Lung microvascular endothelial cell (primary cell): ENCODE results near the gene STPG4. TPM values are rescaled to one million over a fixed set of nuclear protein-coding genes. Genes with fewer than 3 reads are reported as not detected.

Experiments
- DNase-seq, 2 donors: peaks; one replicate each; pipeline versions ENCODE4 v3.0.0 to v3.0.0-alpha.2; 2010; ENCODE audit warnings: low read depth in 2 of 2
- total RNA-seq: library from RNA; depleted of rRNA; stranded (reverse); fragments of >200 nt; gene quantifications from 2 replicates; pipeline ENCODE4 v1.2.1, GENCODE V29; 2014

Gene STPG4
- total RNA-seq, 1 donor from 2014 or later: 0.20 TPM

GRCh38 chr2:47091118-47091517 lies 64.0 kb downstream of the STPG4 start:
- DNase-seq: no peak

DNA sequence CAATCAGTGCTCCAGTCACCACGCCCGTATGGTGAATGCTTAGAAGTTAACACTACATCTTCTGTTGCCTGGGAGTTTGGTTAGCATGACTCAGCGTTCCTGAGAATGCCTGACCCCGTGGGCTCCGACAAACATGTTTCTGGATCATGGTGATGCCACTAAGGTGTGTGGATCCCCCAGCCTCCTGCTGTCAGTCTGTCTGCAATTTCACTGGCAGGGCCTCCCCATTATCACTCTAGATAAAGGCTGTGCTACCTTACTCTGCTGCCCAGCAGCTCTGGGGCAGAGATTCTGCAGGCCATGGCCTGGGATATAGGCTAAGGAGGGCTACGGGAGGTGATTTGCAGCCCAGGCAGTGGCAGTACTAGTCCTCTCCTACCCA lies 66.0 kb downstream of the STPG4 start:
- DNase-seq: peak; percentile 68 to 72

DNA sequence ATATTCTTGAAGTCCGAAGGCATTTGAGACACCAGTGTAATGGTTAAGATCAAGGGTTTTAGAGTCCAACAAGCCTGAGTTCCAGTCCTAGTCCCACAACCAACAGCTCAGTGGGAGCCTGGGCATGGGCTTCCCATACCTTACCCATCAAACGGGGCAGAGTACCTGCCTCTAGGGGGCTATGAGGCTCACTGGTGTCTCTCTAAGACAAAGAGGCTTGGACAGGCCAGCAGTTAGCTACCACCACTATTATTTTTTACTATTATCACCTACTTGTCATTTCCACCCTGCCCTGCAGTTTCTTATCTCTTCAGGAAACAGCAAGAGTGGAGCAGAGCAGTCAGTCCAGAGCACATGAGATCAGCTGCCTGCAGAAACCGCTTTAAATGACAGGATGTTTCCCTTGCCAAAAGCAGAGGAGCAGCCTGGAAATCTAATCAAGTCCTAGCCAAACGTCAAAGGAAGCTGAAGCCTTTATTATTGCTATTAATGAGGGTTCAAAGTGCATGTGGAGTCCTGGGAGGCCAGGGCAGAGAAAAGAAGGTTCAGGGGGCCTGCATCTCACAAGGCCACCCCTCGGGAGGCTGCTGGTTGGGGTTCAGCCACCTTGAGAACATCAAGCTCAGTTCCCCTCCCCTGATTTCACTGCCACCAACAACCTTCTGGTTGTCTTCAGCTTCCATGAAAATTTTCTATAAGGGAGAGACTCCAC lies 66.6 kb downstream of the STPG4 start:
- DNase-seq: peak; percentile 92 to 97

GRCh38 chr2:47087051-47087450 lies 68.1 kb downstream of the STPG4 start:
- DNase-seq: no peak

GRCh38 chr2:47086571-47086970 lies 68.5 kb downstream of the STPG4 start:
- no peak for DNase-seq

GRCh38 chr2:47086054-47086471 lies 69.0 kb downstream of the STPG4 start:
- peak; percentile 58 to 82 for DNase-seq

DNA sequence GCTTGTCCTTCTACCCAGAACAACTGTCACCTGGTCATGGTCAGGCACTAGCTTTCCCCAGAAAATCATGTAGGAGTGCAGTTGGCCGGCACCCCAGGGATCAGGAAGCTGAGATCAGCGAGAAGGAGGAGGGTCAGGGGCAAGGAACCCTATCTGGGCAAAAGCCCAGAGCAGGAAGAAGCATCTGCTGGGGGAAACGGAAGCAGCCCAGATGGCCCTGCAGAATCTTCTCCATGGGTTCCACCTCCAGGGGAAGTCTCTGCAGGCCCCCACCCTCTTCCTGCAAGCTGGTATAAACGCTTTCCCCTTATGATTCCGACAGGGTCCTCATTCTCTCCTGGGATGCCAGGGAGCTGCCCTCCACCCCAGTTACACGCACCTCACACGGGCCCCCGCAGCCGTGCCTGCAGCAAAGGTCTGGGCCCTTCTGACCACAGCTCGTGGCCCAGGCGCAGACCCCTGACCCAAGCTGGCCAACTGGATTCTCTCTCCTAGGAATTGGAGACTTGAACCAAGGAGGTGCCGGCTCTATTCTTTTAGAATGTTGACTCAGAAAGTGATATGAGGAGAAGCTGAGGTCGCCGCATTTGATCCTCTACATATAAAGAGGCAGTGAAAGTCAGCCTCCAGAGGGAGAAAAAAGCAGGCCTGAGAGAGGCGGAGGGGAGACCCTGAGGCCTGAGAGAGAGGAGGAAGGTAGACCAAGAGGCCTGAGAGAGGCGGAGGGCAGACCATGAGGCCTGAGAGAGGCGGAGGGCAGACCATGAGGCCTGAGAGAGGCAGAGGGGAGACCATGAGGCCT lies 71.0 kb downstream of the STPG4 start:
- peak in 1 of 2 donors; percentile 66 for DNase-seq

DNA sequence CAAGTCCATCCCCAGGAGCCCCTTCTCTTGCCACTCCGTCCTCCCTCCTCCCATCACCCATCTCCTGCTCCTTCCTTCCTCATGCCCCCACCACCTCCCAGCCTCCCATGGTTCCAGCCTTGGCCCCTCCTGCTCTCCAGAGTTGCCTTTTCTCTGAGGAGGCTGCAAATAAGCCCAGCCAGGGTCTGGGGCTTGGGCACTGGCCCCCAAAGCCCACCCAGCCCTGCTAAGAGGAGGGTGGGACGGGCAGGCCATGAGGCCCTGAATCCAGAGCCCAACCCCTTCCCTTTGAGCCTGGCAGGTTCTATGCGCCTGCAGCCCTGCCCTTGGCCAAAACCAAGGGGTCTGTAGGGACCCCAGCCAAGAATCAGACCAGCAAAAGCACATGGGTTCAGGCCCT lies 71.6 kb downstream of the STPG4 start:
- no peak for DNase-seq

GRCh38 chr2:47083005-47083404 lies 72.1 kb downstream of the STPG4 start:
- no peak for DNase-seq

DNA sequence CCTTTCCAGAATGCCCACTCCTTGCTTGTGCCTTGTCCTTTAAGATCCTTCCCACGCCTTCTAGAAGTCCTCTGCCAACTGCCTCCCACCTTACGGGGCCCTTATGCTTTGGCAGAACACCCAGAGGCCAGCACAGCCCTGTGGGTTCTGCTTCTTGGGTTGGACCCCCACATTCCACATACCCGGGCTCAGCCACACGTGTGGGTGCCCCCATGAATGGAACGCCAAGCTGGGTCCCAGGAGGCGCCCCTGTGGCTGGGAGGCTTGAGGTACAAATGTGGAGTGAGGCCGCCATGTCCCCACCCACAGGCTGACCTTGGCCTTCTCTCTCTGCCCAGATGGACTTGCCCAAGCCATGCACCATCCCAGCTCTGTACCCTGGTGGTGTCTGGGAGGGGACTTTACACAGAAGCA lies 74.2 kb downstream of the STPG4 start:
- DNase-seq: no peak

DNA sequence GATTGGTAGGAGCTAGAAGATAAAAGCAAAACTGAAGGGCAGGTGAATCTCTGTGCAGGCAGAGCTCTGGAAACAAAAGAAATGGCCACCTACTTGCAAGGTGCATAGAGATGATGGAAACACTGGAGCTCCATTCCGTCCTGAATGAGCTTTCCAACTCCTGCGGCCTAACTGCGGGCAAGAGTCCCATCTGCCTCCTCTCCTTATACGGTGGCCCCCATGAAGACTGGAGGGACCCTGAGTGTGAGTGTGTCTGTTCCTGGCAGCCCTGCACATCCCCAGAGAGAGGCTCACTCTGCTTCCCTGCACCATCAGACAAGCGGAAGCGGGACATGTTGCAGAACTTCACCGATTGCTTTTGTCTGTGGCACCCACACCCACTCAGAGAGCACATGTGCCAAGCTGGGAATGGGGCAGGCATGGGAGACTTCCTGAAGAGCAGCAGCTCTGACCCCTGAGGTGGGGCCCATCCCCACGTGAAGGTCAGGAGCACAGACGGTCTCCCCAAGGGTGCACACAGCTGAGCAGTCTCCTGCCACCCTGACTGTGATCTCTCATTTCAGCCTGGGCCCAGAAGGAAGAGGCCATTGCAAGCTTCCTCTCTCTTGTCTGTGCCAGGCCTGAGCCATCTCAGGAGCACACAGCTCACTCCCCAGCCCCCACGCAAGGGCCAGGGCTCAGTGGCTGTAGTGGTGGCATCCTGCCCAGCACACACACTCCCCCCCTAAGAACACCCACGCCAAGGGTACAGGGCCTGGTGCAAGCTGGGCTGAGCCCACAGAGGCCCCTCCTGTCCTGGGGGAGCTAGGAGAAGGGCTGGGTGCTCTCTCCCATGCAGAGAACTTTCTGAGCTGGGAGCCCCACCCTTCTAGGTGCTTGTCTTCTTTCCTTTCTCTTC lies 75.3 kb downstream of the STPG4 start:
- no peak for DNase-seq

DNA sequence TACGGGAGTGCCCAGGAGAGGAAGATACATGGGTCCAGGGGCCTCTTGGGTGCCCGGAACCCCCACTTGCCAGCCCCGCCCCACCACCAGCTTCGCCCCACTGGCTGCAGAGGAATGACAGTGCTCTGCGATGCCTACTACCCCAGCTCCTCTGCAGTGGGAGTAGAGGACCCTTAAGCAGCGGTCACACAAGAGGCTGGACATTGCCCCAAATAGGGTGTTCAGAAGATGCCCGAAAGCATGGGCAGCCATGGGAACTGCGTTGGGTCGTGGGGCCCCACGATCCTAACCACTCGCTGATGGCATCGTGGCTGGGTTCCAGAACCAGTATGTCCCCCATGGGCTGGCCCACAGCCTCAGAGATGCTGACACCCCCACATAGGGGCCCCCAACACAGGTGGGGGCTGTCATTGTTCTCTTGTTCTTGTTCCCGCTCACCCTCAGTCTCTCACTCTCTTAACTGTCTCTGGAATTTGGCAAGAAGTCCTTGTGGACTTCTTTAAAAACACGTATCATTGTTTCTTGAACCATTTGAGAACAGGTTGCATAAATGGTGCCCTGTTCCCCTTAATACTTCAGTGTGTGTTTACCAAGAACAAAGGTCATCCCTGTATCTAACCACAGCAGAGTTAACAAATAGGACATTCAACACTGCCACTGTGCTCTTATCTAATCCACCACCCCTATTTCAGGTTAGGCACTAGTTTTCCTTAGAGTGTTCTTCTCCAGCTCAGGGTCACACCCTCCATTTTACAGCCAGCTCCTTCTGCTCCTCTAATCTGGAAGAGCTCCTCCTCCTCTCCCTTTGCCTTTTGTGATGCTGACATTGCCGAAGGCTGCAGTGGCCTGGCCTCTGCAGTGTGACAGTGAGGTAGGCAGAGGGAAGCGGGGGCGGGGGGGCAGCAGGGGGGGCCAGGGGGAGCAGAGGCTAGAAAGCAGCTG lies 76.3 kb downstream of the STPG4 start:
- no peak for DNase-seq

GRCh38 chr2:47077442-47078117 lies 77.5 kb downstream of the STPG4 start:
- DNase-seq: no peak

- peak; percentile 20 to 91 for DNase-seq
These were observed 78.3 kb downstream of the STPG4 start for GRCh38 chr2:47076586-47077441.

GRCh38 chr2:47076126-47076506 lies 79.0 kb downstream of the STPG4 start:
- DNase-seq: no peak

GRCh38 chr2:47075361-47076125 lies 79.6 kb downstream of the STPG4 start:
- no peak for DNase-seq

GRCh38 chr2:47074691-47075090 lies 80.4 kb downstream of the STPG4 start:
- no peak for DNase-seq

GRCh38 chr2:47073641-47074040 lies 81.5 kb downstream of the STPG4 start:
- no peak for DNase-seq

DNA sequence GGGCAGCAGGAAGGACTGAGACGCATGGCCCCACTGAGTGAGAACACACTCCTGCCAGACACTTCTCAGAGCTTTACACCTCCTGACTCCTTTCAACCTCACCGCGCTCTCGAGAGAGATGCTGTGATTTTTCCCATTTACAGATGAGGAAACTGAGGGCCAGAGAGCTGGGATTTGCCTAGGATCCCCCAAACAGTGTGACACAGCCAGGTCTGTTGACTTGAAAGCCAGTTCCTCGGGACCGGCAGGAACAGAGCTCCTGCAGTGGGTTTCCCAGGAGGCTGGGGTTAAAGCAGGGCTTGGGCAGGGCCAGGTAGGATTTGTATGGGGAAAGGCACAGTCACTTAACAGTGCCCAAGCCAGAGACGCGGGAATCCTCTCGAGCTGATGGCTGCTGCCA lies 81.9 kb downstream of the STPG4 start:
- no peak for DNase-seq
